ENCODE results near the gene VSIG10L.

The VSIG10L gene

GRCh38 chr19:51354103-51354741 lies 12.3 kb upstream of the VSIG10L start:
- Histone ChIP-seq H3K56ac (ENCODE audit: low read length) (peak overlapping the region; percentile 54), H3K9ac (ENCODE audit: low read length) (peak overlapping the region; percentile 31), H2BK120ac (ENCODE audit: low read depth, low read length) (no peak overlapping the region), H4K5ac (ENCODE audit: low read length) (no peak overlapping the region), H2BK15ac (replicated peaks; ENCODE audit: low read depth) (no peak overlapping the region), H3K23ac (ENCODE audit: low read length) (no peak overlapping the region), H3K4me1 (ENCODE audit: control insufficient read depth, low read depth, low read length) (peaks cover 5% of the 10 kb centered on the region), H2AK5ac (ENCODE audit: low read length) (peak overlapping the region; percentile 37), H3K79me1 (ENCODE audit: low read length) (no peaks in the 10 kb centered on the region), H3K4me2 (ENCODE audit: low read length) (no peak overlapping the region), H3K27ac (ENCODE audit: low read depth, low read length) (no peak overlapping the region), H3K4me3 (ENCODE audit: low read length) (no peak overlapping the region), H3K18ac (ENCODE audit: low read length) (no peak overlapping the region), H3K4ac (ENCODE audit: low read depth, low read length) (no peak overlapping the region), H3K27me3 (ENCODE audit: insufficient read depth, low read length, poor library complexity) (no peaks in the 10 kb centered on the region), H3K79me2 (ENCODE audit: control insufficient read depth, insufficient read depth, low read length) (no peaks in the 10 kb centered on the region), H2BK5ac (ENCODE audit: low read length) (no peak overlapping the region), H3K36me3 (ENCODE audit: control insufficient read depth, insufficient read depth, low read length) (no peaks in the 10 kb centered on the region), H4K8ac (ENCODE audit: low read depth, low read length) (no peak overlapping the region)
- DNase-seq: peak; percentile 65
- no CpG with 5 or more reads among the region's 12 CpGs for WGBS (ENCODE audit: extremely low coverage, insufficient coverage, low lambda C conversion rate)

GRCh38 chr19:51352783-51353360 lies 10.9 kb upstream of the VSIG10L start:
- Histone ChIP-seq H4K5ac (ENCODE audit: low read length) (no peak overlapping the region), H3K4me3 (ENCODE audit: low read length) (no peak overlapping the region), H2AK5ac (ENCODE audit: low read length) (no peak overlapping the region), H3K27ac (ENCODE audit: low read depth, low read length) (no peak overlapping the region), H3K36me3 (ENCODE audit: control insufficient read depth, insufficient read depth, low read length) (no peaks in the 10 kb centered on the region), H3K79me1 (ENCODE audit: low read length) (no peaks in the 10 kb centered on the region), H3K79me2 (ENCODE audit: control insufficient read depth, insufficient read depth, low read length) (no peaks in the 10 kb centered on the region), H3K27me3 (ENCODE audit: insufficient read depth, low read length, poor library complexity) (no peaks in the 10 kb centered on the region), H3K4me2 (ENCODE audit: low read length) (no peak overlapping the region), H4K8ac (ENCODE audit: low read depth, low read length) (no peak overlapping the region), H3K56ac (ENCODE audit: low read length) (no peak overlapping the region), H2BK5ac (ENCODE audit: low read length) (no peak overlapping the region), H3K18ac (ENCODE audit: low read length) (no peak overlapping the region), H3K4ac (ENCODE audit: low read depth, low read length) (no peak overlapping the region), H2BK120ac (ENCODE audit: low read depth, low read length) (no peak overlapping the region), H3K4me1 (ENCODE audit: control insufficient read depth, low read depth, low read length) (peaks cover 5% of the 10 kb centered on the region), H3K23ac (ENCODE audit: low read length) (no peak overlapping the region), H2BK15ac (replicated peaks; ENCODE audit: low read depth) (no peak overlapping the region), H3K9ac (ENCODE audit: low read length) (no peak overlapping the region)
- DNase-seq: no peak
- no CpG with 5 or more reads among the region's 16 CpGs for WGBS (ENCODE audit: extremely low coverage, insufficient coverage, low lambda C conversion rate)

- no peak overlapping the region for H2BK5ac ChIP-seq (ENCODE audit: low read length)
- H3K9ac ChIP-seq (ENCODE audit: low read length): no peak overlapping the region
- no peak overlapping the region for H3K18ac ChIP-seq (ENCODE audit: low read length)
- H2BK120ac ChIP-seq (ENCODE audit: low read depth, low read length): no peak overlapping the region
- WGBS (ENCODE audit: extremely low coverage, insufficient coverage, low lambda C conversion rate): no CpG with 5 or more reads among the region's 11 CpGs
- H3K4me3 ChIP-seq (ENCODE audit: low read length): no peak overlapping the region
- H4K5ac ChIP-seq (ENCODE audit: low read length): no peak overlapping the region
- no peak overlapping the region for H4K8ac ChIP-seq (ENCODE audit: low read depth, low read length)
- no peaks in the 10 kb centered on the region for H3K27me3 ChIP-seq (ENCODE audit: insufficient read depth, low read length, poor library complexity)
- no peak for DNase-seq
- H3K4me2 ChIP-seq (ENCODE audit: low read length): no peak overlapping the region
- no peak overlapping the region for H3K27ac ChIP-seq (ENCODE audit: low read depth, low read length)
- H3K56ac ChIP-seq (ENCODE audit: low read length): no peak overlapping the region
- H3K4me1 ChIP-seq (ENCODE audit: control insufficient read depth, low read depth, low read length): peaks cover 5% of the 10 kb centered on the region
- H3K36me3 ChIP-seq (ENCODE audit: control insufficient read depth, insufficient read depth, low read length): no peaks in the 10 kb centered on the region
- H2BK15ac ChIP-seq (replicated peaks; ENCODE audit: low read depth): no peak overlapping the region
- no peak overlapping the region for H3K4ac ChIP-seq (ENCODE audit: low read depth, low read length)
- H3K23ac ChIP-seq (ENCODE audit: low read length): no peak overlapping the region
- no peaks in the 10 kb centered on the region for H3K79me2 ChIP-seq (ENCODE audit: control insufficient read depth, insufficient read depth, low read length)
- H2AK5ac ChIP-seq (ENCODE audit: low read length): no peak overlapping the region
- H3K79me1 ChIP-seq (ENCODE audit: low read length): no peaks in the 10 kb centered on the region
Measured at GRCh38 chr19:51351266-51351990, 9.5 kb upstream of the VSIG10L start.

- Histone ChIP-seq H3K23ac (ENCODE audit: low read length) (no peak overlapping the region), H3K56ac (ENCODE audit: low read length) (no peak overlapping the region), H3K36me3 (ENCODE audit: control insufficient read depth, insufficient read depth, low read length) (no peaks in the 10 kb centered on the region)
Measured at GRCh38 chr19:51347209-51347928, 5.4 kb upstream of the VSIG10L start.

GRCh38 chr19:51346742-51347141 lies 4.8 kb upstream of the VSIG10L start:
- Histone ChIP-seq H3K27me3 (ENCODE audit: insufficient read depth, low read length, poor library complexity) (no peaks in the 10 kb centered on the region), H3K9ac (ENCODE audit: low read length) (no peak overlapping the region), H3K79me2 (ENCODE audit: control insufficient read depth, insufficient read depth, low read length) (no peaks in the 10 kb centered on the region), H2BK15ac (replicated peaks; ENCODE audit: low read depth) (no peak overlapping the region), H4K5ac (ENCODE audit: low read length) (no peak overlapping the region), H3K36me3 (ENCODE audit: control insufficient read depth, insufficient read depth, low read length) (no peaks in the 10 kb centered on the region), H3K4me1 (ENCODE audit: control insufficient read depth, low read depth, low read length) (peaks cover 5% of the 10 kb centered on the region), H3K79me1 (ENCODE audit: low read length) (no peaks in the 10 kb centered on the region), H3K56ac (ENCODE audit: low read length) (no peak overlapping the region), H3K27ac (ENCODE audit: low read depth, low read length) (no peak overlapping the region), H3K4me2 (ENCODE audit: low read length) (no peak overlapping the region), H2BK5ac (ENCODE audit: low read length) (no peak overlapping the region), H2AK5ac (ENCODE audit: low read length) (no peak overlapping the region), H2BK120ac (ENCODE audit: low read depth, low read length) (no peak overlapping the region), H4K8ac (ENCODE audit: low read depth, low read length) (no peak overlapping the region), H3K4ac (ENCODE audit: low read depth, low read length) (no peak overlapping the region), H3K18ac (ENCODE audit: low read length) (no peak overlapping the region), H3K4me3 (ENCODE audit: low read length) (no peak overlapping the region), H3K23ac (ENCODE audit: low read length) (no peak overlapping the region)
- DNase-seq: no peak
- WGBS (ENCODE audit: extremely low coverage, insufficient coverage, low lambda C conversion rate): no CpG with 5 or more reads among the region's 17 CpGs

More at GRCh38 chr19:51347209-51347928, 5.4 kb upstream of the VSIG10L start:
- Histone ChIP-seq H2AK5ac (ENCODE audit: low read length) (no peak overlapping the region), H3K4me3 (ENCODE audit: low read length) (no peak overlapping the region), H3K9ac (ENCODE audit: low read length) (no peak overlapping the region), H3K79me1 (ENCODE audit: low read length) (no peaks in the 10 kb centered on the region), H2BK15ac (replicated peaks; ENCODE audit: low read depth) (no peak overlapping the region), H3K27ac (ENCODE audit: low read depth, low read length) (no peak overlapping the region), H2BK5ac (ENCODE audit: low read length) (no peak overlapping the region), H4K5ac (ENCODE audit: low read length) (no peak overlapping the region), H3K18ac (ENCODE audit: low read length) (no peak overlapping the region), H3K4me1 (ENCODE audit: control insufficient read depth, low read depth, low read length) (peaks cover 4% of the 10 kb centered on the region), H3K4me2 (ENCODE audit: low read length) (no peak overlapping the region), H3K4ac (ENCODE audit: low read depth, low read length) (no peak overlapping the region), H3K79me2 (ENCODE audit: control insufficient read depth, insufficient read depth, low read length) (no peaks in the 10 kb centered on the region), H2BK120ac (ENCODE audit: low read depth, low read length) (no peak overlapping the region), H3K27me3 (ENCODE audit: insufficient read depth, low read length, poor library complexity) (no peaks in the 10 kb centered on the region), H4K8ac (ENCODE audit: low read depth, low read length) (no peak overlapping the region)
- no peak for DNase-seq
- no CpG with 5 or more reads among the region's 10 CpGs for WGBS (ENCODE audit: extremely low coverage, insufficient coverage, low lambda C conversion rate)

Measured in mesendoderm (in vitro differentiated cells).